ENCODE results near the gene ISYNA1.
A peak's percentile ranks its signal among the peaks of the same experiment; 100 is the strongest.

Gene ISYNA1

GRCh38 chr19:18438331-18439024 lies 545 bp upstream of the ISYNA1 start:
- Histone ChIP-seq H4K20me1 (ENCODE audit: insufficient read depth, low read length, poor library complexity, severe bottlenecking) (no peaks in the 10 kb centered on the region), H3K36me3 (ENCODE audit: insufficient read depth, low read length) (no peaks in the 10 kb centered on the region; the same call in 1 of the 2 replicates), H3K27me3 (ENCODE audit: insufficient read depth, low read length, poor library complexity, severe bottlenecking) (no peaks in the 10 kb centered on the region), H3K4me1 (ENCODE audit: insufficient read depth, low read length, poor library complexity, severe bottlenecking) (peaks cover 7% of the 10 kb centered on the region), H3K4me3 (ENCODE audit: low read length, poor library complexity, severe bottlenecking) (peak overlapping the region; percentile 75), H3K79me2 (ENCODE audit: insufficient read depth, low read length) (no peaks in the 10 kb centered on the region), H3K4me2 (ENCODE audit: low read depth, low read length, poor library complexity, severe bottlenecking) (peak overlapping the region; percentile 94), H3K9ac (ENCODE audit: low read depth, low read length, poor library complexity, severe bottlenecking) (peak overlapping the region; percentile 69), H3K9me3 (ENCODE audit: insufficient read depth, low read depth, low read length) (no peaks in the 10 kb centered on the region), H3K9me2 (replicated peaks; ENCODE audit: low read depth, low read length) (no peaks in the 10 kb centered on the region), H3F3A (ENCODE audit: low read depth) (peaks cover 8% of the 10 kb centered on the region; the same call in 1 of the 2 replicates), H2AFZ (ENCODE audit: low read length) (no peak overlapping the region)
- TF ChIP-seq CTCF (conservative IDR thresholded peaks at IDR 0.05; ENCODE audit: low read length) (no peak), EZH2phosphoT487 (IDR thresholded peaks at IDR 0.05; ENCODE audit: borderline replicate concordance) (no peak)

GRCh38 chr19:18436671-18437490 lies 1.1 kb downstream of the ISYNA1 start:
- H3K9me3 ChIP-seq (ENCODE audit: insufficient read depth, low read depth, low read length): no peaks in the 10 kb centered on the region
- H3K27me3 ChIP-seq (ENCODE audit: insufficient read depth, low read length, poor library complexity, severe bottlenecking): no peaks in the 10 kb centered on the region
- no peaks in the 10 kb centered on the region for H3K9me2 ChIP-seq (replicated peaks; ENCODE audit: low read depth, low read length)
- peaks cover 7% of the 10 kb centered on the region for H3K4me1 ChIP-seq (ENCODE audit: insufficient read depth, low read length, poor library complexity, severe bottlenecking)
- peak overlapping the region; percentile 69 for H3K9ac ChIP-seq (ENCODE audit: low read depth, low read length, poor library complexity, severe bottlenecking)
- H3K4me3 ChIP-seq (ENCODE audit: low read length, poor library complexity, severe bottlenecking): peak overlapping the region; percentile 75
- peaks cover 8% of the 10 kb centered on the region; the same call in 1 of the 2 replicates for H3F3A ChIP-seq (ENCODE audit: low read depth)
- TF ChIP-seq CTCF (conservative IDR thresholded peaks at IDR 0.05; ENCODE audit: low read length) (no peak), EZH2phosphoT487 (IDR thresholded peaks at IDR 0.05; ENCODE audit: borderline replicate concordance) (no peak)
- H4K20me1 ChIP-seq (ENCODE audit: insufficient read depth, low read length, poor library complexity, severe bottlenecking): no peaks in the 10 kb centered on the region
- H3K79me2 ChIP-seq (ENCODE audit: insufficient read depth, low read length): no peaks in the 10 kb centered on the region
- H3K4me2 ChIP-seq (ENCODE audit: low read depth, low read length, poor library complexity, severe bottlenecking): peak overlapping the region; percentile 94
- peak overlapping the region; percentile 94 for H2AFZ ChIP-seq (ENCODE audit: low read length)
- no peaks in the 10 kb centered on the region for H3K36me3 ChIP-seq (ENCODE audit: insufficient read depth, low read length)

GRCh38 chr19:18435842-18436670 lies 1.9 kb downstream of the ISYNA1 start:
- Histone ChIP-seq H3K4me3 (ENCODE audit: low read length, poor library complexity, severe bottlenecking) (peak overlapping the region; percentile 75), H3K4me2 (ENCODE audit: low read depth, low read length, poor library complexity, severe bottlenecking) (peak overlapping the region; percentile 94), H3K4me1 (ENCODE audit: insufficient read depth, low read length, poor library complexity, severe bottlenecking) (peaks cover 7% of the 10 kb centered on the region), H3K9ac (ENCODE audit: low read depth, low read length, poor library complexity, severe bottlenecking) (peak overlapping the region; percentile 69), H3K36me3 (ENCODE audit: insufficient read depth, low read length) (no peaks in the 10 kb centered on the region), H4K20me1 (ENCODE audit: insufficient read depth, low read length, poor library complexity, severe bottlenecking) (no peaks in the 10 kb centered on the region), H3K9me2 (replicated peaks; ENCODE audit: low read depth, low read length) (no peaks in the 10 kb centered on the region), H3K79me2 (ENCODE audit: insufficient read depth, low read length) (no peaks in the 10 kb centered on the region), H3F3A (ENCODE audit: low read depth) (peaks cover 8% of the 10 kb centered on the region; the same call in 1 of the 2 replicates), H2AFZ (ENCODE audit: low read length) (no peak overlapping the region), H3K9me3 (ENCODE audit: insufficient read depth, low read depth, low read length) (no peaks in the 10 kb centered on the region), H3K27me3 (ENCODE audit: insufficient read depth, low read length, poor library complexity, severe bottlenecking) (no peaks in the 10 kb centered on the region)
- no peak for TF ChIP-seq EZH2phosphoT487 (IDR thresholded peaks at IDR 0.05; ENCODE audit: borderline replicate concordance)
- no peak for TF ChIP-seq CTCF (conservative IDR thresholded peaks at IDR 0.05; ENCODE audit: low read length)

Data from Loucy (cell line).